Thyroid gland (tissue), 4 donors: Measurements from ENCODE around the gene CTRL. TPM values are rescaled to one million over a fixed set of nuclear protein-coding genes. Genes with fewer than 3 reads are reported as not detected.

Experiments used
- DNase-seq, 2 donors: peaks; one replicate each; pipeline ENCODE4 v3.0.0-alpha.2; 2019
- H3K27ac ChIP-seq, 3 donors: fragments of 200-600 bp; sonication (generic); 1 replicate in 2 of 3; 2 replicates in 1 of 3; pipeline ENCODE4 v1.5.1; 2016 to 2019; ENCODE audit warnings: mild to moderate bottlenecking in 1 of 3, moderate library complexity in 1 of 3
- H3K27me3 ChIP-seq: fragments of 200-600 bp; sonication (generic); one replicate; pipeline ENCODE4 v1.5.1; 2019
- H3K36me3 ChIP-seq, 2 donors: fragments of 200-600 bp; sonication (generic); one replicate each; pipeline ENCODE4 v1.5.1; 2016 to 2019
- H3K4me1 ChIP-seq, 2 donors: fragments of 200-600 bp; sonication (generic); one replicate each; pipeline ENCODE4 v1.5.1; 2017 to 2019
- H3K4me3 ChIP-seq, 3 donors: fragments of 200-600 bp; sonication (generic); replicated peaks in 1 of 3; 1 replicate in 2 of 3; 2 replicates in 1 of 3; pipeline ENCODE4 v1.5.1; 2016; ENCODE audit warnings: mild to moderate bottlenecking in 1 of 3
- H3K9me3 ChIP-seq: fragments of 200-600 bp; sonication (generic); one replicate; pipeline ENCODE4 v1.5.1; 2017
- POLR2A ChIP-seq, 2 donors: fragments of 450-650 bp; IDR thresholded peaks; one replicate each; pipeline ENCODE4 v1.6.1; 2017; ENCODE audit warnings: antibody characterized with exemption in 2 of 2, mild to moderate bottlenecking in 2 of 2, moderate library complexity in 1 of 2
- WGBS, 2 donors: methylation state at CpG; one replicate each; pipeline ENCODE4 v1.1.5; 2017; 5-methylcytosine and 5-hydroxymethylcytosine counted together
- intact Hi-C: fragments of 100-400 bp; cut with DNase I; formaldehyde crosslinking; loops from one replicate; pipeline ENCODE4 v1.15.1; 2023
- total RNA-seq, 4 donors: library from RNA; depleted of rRNA; stranded (reverse); fragments of >200 nt; gene quantifications; one replicate each; pipeline ENCODE4 v1.2.3, GENCODE V29; 2016
- TF ChIP-seq, protein P1 (sequence below), 6 experiments: fragments of 200-600 bp in 3 of 6; fragments of 450-650 bp in 3 of 6; sonication (generic) in 3 of 6; IDR thresholded peaks; one replicate each; pipeline ENCODE4 v1.5.1; 2016 to 2019; ENCODE audit warnings: antibody characterized with exemption in 6 of 6, mild to moderate bottlenecking in 2 of 6, inconsistent platforms in 1 of 6, moderate library complexity in 1 of 6

CTRL gene
- total RNA-seq, 4 donors from 2014 or later: 0.34 to 0.94 TPM; not detected in 2

GRCh38 chr16:67944690-67945391 is 13.2 kb upstream of the CTRL start:
- Histone ChIP-seq H3K27ac (no peak overlapping the region), H3K4me1 (peaks cover 0 to 9% of the 10 kb centered on the region in 2 donors), H3K9me3 (no peaks in the 10 kb centered on the region), H3K4me3 (no peak overlapping the region), H3K27me3 (no peaks in the 10 kb centered on the region), H3K36me3 (peaks cover 57 to 58% of the 10 kb centered on the region in 2 donors)
- DNase-seq: no peak
- TF ChIP-seq, protein P1, sequence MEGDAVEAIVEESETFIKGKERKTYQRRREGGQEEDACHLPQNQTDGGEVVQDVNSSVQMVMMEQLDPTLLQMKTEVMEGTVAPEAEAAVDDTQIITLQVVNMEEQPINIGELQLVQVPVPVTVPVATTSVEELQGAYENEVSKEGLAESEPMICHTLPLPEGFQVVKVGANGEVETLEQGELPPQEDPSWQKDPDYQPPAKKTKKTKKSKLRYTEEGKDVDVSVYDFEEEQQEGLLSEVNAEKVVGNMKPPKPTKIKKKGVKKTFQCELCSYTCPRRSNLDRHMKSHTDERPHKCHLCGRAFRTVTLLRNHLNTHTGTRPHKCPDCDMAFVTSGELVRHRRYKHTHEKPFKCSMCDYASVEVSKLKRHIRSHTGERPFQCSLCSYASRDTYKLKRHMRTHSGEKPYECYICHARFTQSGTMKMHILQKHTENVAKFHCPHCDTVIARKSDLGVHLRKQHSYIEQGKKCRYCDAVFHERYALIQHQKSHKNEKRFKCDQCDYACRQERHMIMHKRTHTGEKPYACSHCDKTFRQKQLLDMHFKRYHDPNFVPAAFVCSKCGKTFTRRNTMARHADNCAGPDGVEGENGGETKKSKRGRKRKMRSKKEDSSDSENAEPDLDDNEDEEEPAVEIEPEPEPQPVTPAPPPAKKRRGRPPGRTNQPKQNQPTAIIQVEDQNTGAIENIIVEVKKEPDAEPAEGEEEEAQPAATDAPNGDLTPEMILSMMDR (IDR thresholded peaks at IDR 0.05): no peak
- no peak for TF ChIP-seq POLR2A (IDR thresholded peaks at IDR 0.05)
- WGBS, 2 donors: 90 to 95% methylated on average over 12 to 23 of the region's 24 CpGs
- intact Hi-C loops: loop anchor here (5.0 kb wide), 1 partner anchor 403 kb away; no protein-coding TSS in a partner anchor

- H3K4me1 ChIP-seq: peaks cover 0 to 9% of the 10 kb centered on the region in 2 donors
- DNase-seq: no peak
- peaks cover 47 to 48% of the 10 kb centered on the region in 2 donors for H3K36me3 ChIP-seq
- TF ChIP-seq, protein P1 (IDR thresholded peaks at IDR 0.05): no peak
- peak in 1 of 2 donors; percentile 4 for TF ChIP-seq POLR2A (IDR thresholded peaks at IDR 0.05)
- intact Hi-C loops: no loop called here
- no peak within 1 kb of the TSS for H3K4me3 ChIP-seq
- H3K9me3 ChIP-seq: no peaks in the 10 kb centered on the region
- WGBS, 2 donors: 69 to 82% methylated on average over 6 to 18 of the region's 23 CpGs
- peak within 1 kb of the TSS in 2 of 3 donors; percentile 12 to 45 for H3K27ac ChIP-seq
- H3K27me3 ChIP-seq: no peaks in the 10 kb centered on the region
Observed at GRCh38 chr16:67943619-67944504, 12.2 kb upstream of the CTRL start, which contains the start of gene LCAT. Gene LCAT, minus strand, starts transcription at chr16:67944120. Its CDS starts 19 bp downstream, at chr16:67944101.

DNA sequence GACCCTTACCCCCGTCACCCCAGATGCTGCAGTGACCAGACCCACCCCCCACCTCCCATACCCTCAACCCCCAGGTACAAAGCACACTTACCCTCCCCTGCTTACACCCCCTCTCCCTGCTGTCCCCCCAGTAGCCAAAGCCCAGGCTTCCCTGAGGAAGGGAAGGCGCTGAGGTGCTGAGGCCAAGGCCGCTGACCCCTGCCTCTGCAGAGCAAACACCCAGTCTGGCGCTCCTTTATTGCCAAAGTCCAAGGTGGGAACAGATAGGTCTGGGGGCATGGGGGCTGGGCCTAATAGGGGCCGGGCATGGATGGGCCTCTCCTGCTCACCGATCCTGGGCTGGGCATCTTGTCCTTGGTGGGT is 11.6 kb upstream of the CTRL start:
- TF ChIP-seq, protein P1 (IDR thresholded peaks at IDR 0.05): no peak
- TF ChIP-seq POLR2A (IDR thresholded peaks at IDR 0.05): no peak
- intact Hi-C loops: no loop called here
- H3K4me3 ChIP-seq: no peak overlapping the region
- peaks cover 0 to 9% of the 10 kb centered on the region in 2 donors for H3K4me1 ChIP-seq
- peak overlapping the region in 1 of 3 donors; percentile 12 for H3K27ac ChIP-seq
- 87 to 97% methylated on average over 3 to 5 of the region's 6 CpGs for WGBS, 2 donors
- H3K27me3 ChIP-seq: no peaks in the 10 kb centered on the region
- DNase-seq: no peak
- H3K36me3 ChIP-seq: peaks cover 41 to 42% of the 10 kb centered on the region in 2 donors
- no peaks in the 10 kb centered on the region for H3K9me3 ChIP-seq

GRCh38 chr16:67942510-67943255 is 11.0 kb upstream of the CTRL start:
- H3K36me3 ChIP-seq: peaks cover 35 to 36% of the 10 kb centered on the region in 2 donors
- WGBS, 2 donors: 58 to 85% methylated on average over 4 to 8 of the region's 27 CpGs
- peaks cover 0 to 9% of the 10 kb centered on the region in 2 donors for H3K4me1 ChIP-seq
- peak overlapping the region in 1 of 3 donors; percentile 12 for H3K27ac ChIP-seq
- no peak overlapping the region for H3K4me3 ChIP-seq
- no peaks in the 10 kb centered on the region for H3K27me3 ChIP-seq
- peak; percentile 68 to 73 for DNase-seq
- TF ChIP-seq, protein P1 (IDR thresholded peaks at IDR 0.05): no peak
- no peak for TF ChIP-seq POLR2A (IDR thresholded peaks at IDR 0.05)
- intact Hi-C loops: no loop called here
- no peaks in the 10 kb centered on the region for H3K9me3 ChIP-seq
